Right lobe of liver (tissue), 4 donors: ENCODE data around the gene MEI1.

Experiments used
- CTCF ChIP-seq, 4 donors: fragments of 200-600 bp in 3 of 4; fragments of 450-650 bp in 1 of 4; IDR thresholded peaks; one replicate each; pipeline versions ENCODE4 v1.5.1 to v1.8.0; 2016 to 2022; ENCODE audit warnings: antibody characterized with exemption in 4 of 4, mild to moderate bottlenecking in 2 of 4
- POLR2A ChIP-seq: fragments of 450-650 bp; IDR thresholded peaks from one replicate; pipeline ENCODE4 v1.6.1; 2017; ENCODE audit warnings: antibody characterized with exemption, mild to moderate bottlenecking
- donor health status: DM: no; HTN: no; CAD: no.
- donor health status: DM: no; HTN: no; CAD: no.
- donor health status: DM: no; HTN: yes; CAD: no.

GRCh38 chr22:41752011-41752970 lies 53.0 kb downstream of the MEI1 start:
- no peak for TF ChIP-seq CTCF (IDR thresholded peaks at IDR 0.05)
- TF ChIP-seq POLR2A, result no peak
